Epithelial cell of proximal tubule (primary cell): Measurements from ENCODE around the gene TPGS1. TPM values are rescaled to one million over a fixed set of nuclear protein-coding genes. Genes with fewer than 3 reads are reported as not detected.

Experiments
- DNase-seq: peaks from one replicate; pipeline ENCODE4 v3.0.0-alpha.2; 2011; ENCODE audit warnings: low read depth
- H3K4me3 ChIP-seq: 2 replicates; pipeline ENCODE4 v1.5.1; 2011; ENCODE audit warnings: low read depth, mild to moderate bottlenecking, low read length
- CTCF ChIP-seq: conservative IDR thresholded peaks from 2 replicates; pipeline ENCODE4 v1.5.1; 2012; ENCODE audit warnings: low read depth, mild to moderate bottlenecking, low read length
- total RNA-seq: library from RNA; depleted of rRNA; stranded (reverse); fragments of >200 nt; gene quantifications from 2 replicates; pipeline ENCODE4 v1.2.3, GENCODE V29; 2015

TPGS1 gene
- total RNA-seq, 1 donor from 2014 or later, result 78.1 TPM

GRCh38 chr19:558770-559439 is 51.6 kb downstream of the TPGS1 start:
- DNase-seq, result no peak
- no peak overlapping the region for H3K4me3 ChIP-seq
- no peak for TF ChIP-seq CTCF

GRCh38 chr19:560121-560520 is 52.8 kb downstream of the TPGS1 start:
- no peak for DNase-seq
- TF ChIP-seq CTCF, result no peak
- no peak overlapping the region for H3K4me3 ChIP-seq

- no peak for DNase-seq
- TF ChIP-seq CTCF, result no peak
- H3K4me3 ChIP-seq, result no peak overlapping the region
These were observed 59.1 kb downstream of the TPGS1 start for GRCh38 chr19:566403-566802.

- no peak for DNase-seq
- TF ChIP-seq CTCF, result no peak
- no peak overlapping the region for H3K4me3 ChIP-seq
These were observed 59.5 kb downstream of the TPGS1 start for GRCh38 chr19:566844-567243.

- no peak for TF ChIP-seq CTCF
- no peak overlapping the region for H3K4me3 ChIP-seq
- DNase-seq, result no peak
These were observed 60.1 kb downstream of the TPGS1 start for GRCh38 chr19:567296-567900.

Other genes starting within 250 kb of the TPGS1 start
- 45.2 and 51.7 TPM in 2 replicates for gene PLPP2, start 216.1 kb upstream of the TPGS1 start, total RNA-seq
- 12.0 and 21.3 TPM in 2 replicates for gene MIER2, start 162.7 kb upstream of the TPGS1 start, total RNA-seq
- gene C2CD4C, start 98.3 kb upstream of the TPGS1 start, total RNA-seq, result 0.12 TPM in 1 of 2 replicates, not detected in the other
- 0.07 and 2.1 TPM in 2 replicates for gene SHC2, start 46.5 kb upstream of the TPGS1 start, total RNA-seq
- gene MADCAM1, start 11.0 kb upstream of the TPGS1 start, total RNA-seq, result 0.17 TPM in 1 of 2 replicates, not detected in the other
- 142 and 265 TPM in 2 replicates for gene CDC34, start 24.3 kb downstream of the TPGS1 start, total RNA-seq
- not detected in 2 replicates for gene GZMM, start 36.6 kb downstream of the TPGS1 start, total RNA-seq
- 705 and 835 TPM in 2 replicates for gene BSG, start 65.1 kb downstream of the TPGS1 start, total RNA-seq
- gene HCN2, start 82.4 kb downstream of the TPGS1 start, total RNA-seq, result 0.22 TPM in 1 of 2 replicates, not detected in the other
- gene POLRMT, start 126.0 kb downstream of the TPGS1 start, total RNA-seq, result 37.9 and 60.0 TPM in 2 replicates
- 0.29 TPM in 1 of 2 replicates, not detected in the other for gene FGF22, start 132.4 kb downstream of the TPGS1 start, total RNA-seq
- 102 and 161 TPM in 2 replicates for gene RNF126, start 155.7 kb downstream of the TPGS1 start, total RNA-seq
- gene FSTL3, start 168.9 kb downstream of the TPGS1 start, total RNA-seq, result 199 and 483 TPM in 2 replicates
- not detected in 2 replicates for gene PRSS57, start 188.0 kb downstream of the TPGS1 start, total RNA-seq
- gene PALM, start 201.4 kb downstream of the TPGS1 start, total RNA-seq, result 3.2 and 17.1 TPM in 2 replicates
- 25.2 and 41.5 TPM in 2 replicates for gene MISP, start 243.6 kb downstream of the TPGS1 start, total RNA-seq